Stomach (tissue), 9 donors: Measurements from ENCODE around the gene NISCH. TPM values are rescaled to one million over a fixed set of nuclear protein-coding genes. Genes with fewer than 3 reads are reported as not detected.

Source experiments
- DNase-seq, 2 donors: peaks; one replicate each; pipeline versions ENCODE4 v3.0.0 to v3.0.0-alpha.2; 2013 to 2019
- H3K27ac ChIP-seq, 5 donors: fragments of 200-600 bp in 4 of 5; sonication (generic) in 4 of 5; one replicate each; pipeline ENCODE4 v1.5.1; 2013 to 2019; ENCODE audit warnings: mild to moderate bottlenecking in 1 of 5, moderate library complexity in 1 of 5
- H3K27me3 ChIP-seq, 3 donors: fragments of 200-600 bp; sonication (generic); one replicate each; pipeline ENCODE4 v1.5.1; 2017 to 2019; ENCODE audit warnings: mixed run types in 1 of 3
- H3K36me3 ChIP-seq, 4 donors: fragments of 200-600 bp; sonication (generic); 1 replicate in 3 of 4; 2 replicates in 1 of 4; pipeline ENCODE4 v1.5.1; 2016 to 2019
- H3K4me1 ChIP-seq, 4 donors: fragments of 200-600 bp; sonication (generic); one replicate each; pipeline ENCODE4 v1.5.1; 2016 to 2019
- H3K4me3 ChIP-seq, 4 donors: fragments of 200-600 bp; sonication (generic) in 3 of 4; one replicate each; pipeline ENCODE4 v1.5.1; 2016 to 2019; ENCODE audit warnings: mild to moderate bottlenecking in 1 of 4
- H3K9me3 ChIP-seq, 4 donors: fragments of 200-600 bp; sonication (generic); one replicate each; pipeline ENCODE4 v1.5.1; 2016 to 2019
- EP300 ChIP-seq: sonication (generic); formaldehyde crosslinking; IDR thresholded peaks from one replicate; pipeline ENCODE4 v1.6.1; 2017; ENCODE audit warnings: antibody characterized with exemption
- POLR2A ChIP-seq, 4 donors: fragments of 450-650 bp; IDR thresholded peaks; one replicate each; pipeline ENCODE4 v1.6.1; 2016; ENCODE audit warnings: antibody characterized with exemption in 4 of 4, control low read depth in 2 of 4, mild to moderate bottlenecking in 1 of 4, moderate library complexity in 1 of 4
- POLR2AphosphoS5 ChIP-seq, 3 donors: sonication (generic); formaldehyde crosslinking; IDR thresholded peaks; one replicate each; pipeline ENCODE4 v1.6.1; 2016; ENCODE audit warnings: antibody characterized with exemption in 3 of 3
- WGBS, 5 donors: extraction: QIAGEN DNeasy Blood & Tissue Kit in 3 of 5; methylation state at CpG; one replicate each; pipeline versions ENCODE4 v1.1.5 to v1.1.7; 2013 to 2018; 5-methylcytosine and 5-hydroxymethylcytosine counted together
- intact Hi-C: fragments of 100-400 bp; cut with DNase I; formaldehyde crosslinking; loops from one replicate; pipeline ENCODE4 v1.15.1; 2023; ENCODE audit warnings: low total_unique reads
- polyA plus RNA-seq, 3 donors: library from polyadenylated mRNA; stranded (reverse); fragments of 200-250 nt; gene quantifications; one replicate each; pipeline ENCODE4 v1.2.3, GENCODE V29; 2013
- total RNA-seq, 5 donors: library from RNA; depleted of rRNA; stranded (reverse); fragments of >200 nt; gene quantifications; one replicate each; pipeline versions ENCODE4 v1.1.0 to v1.2.3, GENCODE V29; 2014 to 2016
- TF ChIP-seq, protein P1 (sequence below), 7 experiments: fragments of 450-650 bp in 4 of 7; fragments of 200-600 bp in 3 of 7; sonication (generic) in 3 of 7; IDR thresholded peaks; one replicate each; pipeline ENCODE4 v1.5.1; 2016 to 2019; ENCODE audit warnings: antibody characterized with exemption in 7 of 7, control low read depth in 2 of 7, mild to moderate bottlenecking in 1 of 7
- donor health status: healthy with polysubstance abuse.
- donor health status: Bipolar disorder and iron deficiency.
- donor health status: healthy.

The NISCH gene
- total and polyA plus RNA-seq, 8 donors, result 18.3 to 456 (median 69.9) TPM

GRCh38 chr3:52430416-52430810, 25.0 kb upstream of the NISCH start:
- Histone ChIP-seq H3K27ac (peak overlapping the region in 1 of 5 donors; percentile 8), H3K36me3 (no peaks in the 10 kb centered on the region), H3K4me1 (peaks cover 0 to 22% (median 3%) of the 10 kb centered on the region in 4 donors), H3K27me3 (no peaks in the 10 kb centered on the region), H3K9me3 (no peaks in the 10 kb centered on the region), H3K4me3 (no peak overlapping the region)
- intact Hi-C loops, result no loop called here
- 72 to 83% (median 76%) methylated on average over 9 of the region's 9 CpGs for WGBS, 5 donors
- no peak for DNase-seq
- TF ChIP-seq POLR2A (IDR thresholded peaks at IDR 0.05), result no peak
- no peak for TF ChIP-seq POLR2AphosphoS5 (IDR thresholded peaks at IDR 0.05)
- TF ChIP-seq, protein P1, sequence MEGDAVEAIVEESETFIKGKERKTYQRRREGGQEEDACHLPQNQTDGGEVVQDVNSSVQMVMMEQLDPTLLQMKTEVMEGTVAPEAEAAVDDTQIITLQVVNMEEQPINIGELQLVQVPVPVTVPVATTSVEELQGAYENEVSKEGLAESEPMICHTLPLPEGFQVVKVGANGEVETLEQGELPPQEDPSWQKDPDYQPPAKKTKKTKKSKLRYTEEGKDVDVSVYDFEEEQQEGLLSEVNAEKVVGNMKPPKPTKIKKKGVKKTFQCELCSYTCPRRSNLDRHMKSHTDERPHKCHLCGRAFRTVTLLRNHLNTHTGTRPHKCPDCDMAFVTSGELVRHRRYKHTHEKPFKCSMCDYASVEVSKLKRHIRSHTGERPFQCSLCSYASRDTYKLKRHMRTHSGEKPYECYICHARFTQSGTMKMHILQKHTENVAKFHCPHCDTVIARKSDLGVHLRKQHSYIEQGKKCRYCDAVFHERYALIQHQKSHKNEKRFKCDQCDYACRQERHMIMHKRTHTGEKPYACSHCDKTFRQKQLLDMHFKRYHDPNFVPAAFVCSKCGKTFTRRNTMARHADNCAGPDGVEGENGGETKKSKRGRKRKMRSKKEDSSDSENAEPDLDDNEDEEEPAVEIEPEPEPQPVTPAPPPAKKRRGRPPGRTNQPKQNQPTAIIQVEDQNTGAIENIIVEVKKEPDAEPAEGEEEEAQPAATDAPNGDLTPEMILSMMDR (IDR thresholded peaks at IDR 0.05), result no peak
- no peak for TF ChIP-seq EP300

- no peak overlapping the region for H3K4me3 ChIP-seq
- H3K9me3 ChIP-seq, result no peaks in the 10 kb centered on the region
- H3K4me1 ChIP-seq, result peaks cover 0 to 22% (median 3%) of the 10 kb centered on the region in 4 donors
- intact Hi-C loops, result no loop called here
- no peak for DNase-seq
- H3K36me3 ChIP-seq, result no peaks in the 10 kb centered on the region
- TF ChIP-seq POLR2AphosphoS5 (IDR thresholded peaks at IDR 0.05), result no peak
- TF ChIP-seq, protein P1 (IDR thresholded peaks at IDR 0.05), result no peak
- TF ChIP-seq POLR2A (IDR thresholded peaks at IDR 0.05), result no peak
- TF ChIP-seq EP300, result no peak
- WGBS, 5 donors, result 62 to 81% (median 69%) methylated on average over 10 of the region's 10 CpGs
- H3K27me3 ChIP-seq, result no peaks in the 10 kb centered on the region
- no peak overlapping the region for H3K27ac ChIP-seq
These were observed 23.8 kb upstream of the NISCH start for GRCh38 chr3:52431459-52432223.

DNA sequence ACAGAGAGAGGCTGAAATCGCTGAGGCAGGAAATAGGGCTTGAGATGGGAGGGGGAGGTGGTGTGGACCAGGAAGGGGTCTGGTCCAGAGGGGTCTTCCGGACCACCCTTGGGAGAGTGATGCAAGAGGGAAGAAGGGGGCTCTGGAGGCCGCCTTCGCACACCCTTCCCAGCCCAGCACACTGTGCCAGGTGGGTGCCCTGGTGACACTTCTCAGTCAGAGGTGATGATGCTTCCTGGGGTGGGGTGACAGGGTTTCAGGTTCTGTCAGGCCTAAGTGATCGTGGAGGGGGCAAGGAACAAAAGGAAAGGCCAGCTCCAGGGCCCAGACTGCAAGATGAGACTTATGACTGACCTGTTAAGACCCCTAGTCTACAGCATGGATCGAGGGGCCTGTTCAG, 23.2 kb upstream of the NISCH start:
- intact Hi-C loops, result no loop called here
- no peak for DNase-seq
- Histone ChIP-seq H3K36me3 (no peaks in the 10 kb centered on the region), H3K9me3 (no peaks in the 10 kb centered on the region), H3K27me3 (no peaks in the 10 kb centered on the region), H3K27ac (no peak overlapping the region), H3K4me3 (no peak overlapping the region), H3K4me1 (peaks cover 0 to 22% (median 5%) of the 10 kb centered on the region in 4 donors)
- WGBS, 5 donors, result 61 to 83% (median 78%) methylated on average over 6 of the region's 6 CpGs
- TF ChIP-seq EP300, result no peak
- TF ChIP-seq, protein P1 (IDR thresholded peaks at IDR 0.05), result no peak
- no peak for TF ChIP-seq POLR2AphosphoS5 (IDR thresholded peaks at IDR 0.05)
- TF ChIP-seq POLR2A (IDR thresholded peaks at IDR 0.05), result no peak

DNA sequence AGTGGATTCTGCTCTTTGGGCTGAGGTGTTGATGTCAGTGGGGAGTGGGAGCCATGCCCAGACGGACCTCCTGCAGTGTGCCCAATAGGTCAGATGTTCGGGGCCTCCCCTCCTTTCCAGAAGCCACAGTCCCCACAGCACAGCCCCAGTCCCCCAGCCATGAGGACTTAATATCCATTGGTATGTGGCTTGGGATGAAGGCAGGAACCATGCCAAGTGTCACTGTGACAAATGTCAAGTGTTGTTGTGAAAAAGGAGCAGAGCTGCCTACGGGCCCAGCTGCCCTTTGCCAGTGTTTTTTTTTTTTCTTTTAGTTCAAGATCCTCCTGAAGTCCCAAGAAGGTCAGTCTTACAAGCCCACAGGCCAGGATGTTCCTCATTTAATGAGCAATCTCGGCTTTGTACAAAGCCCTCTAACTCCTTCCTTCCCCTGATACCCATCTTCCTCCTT, 22.7 kb upstream of the NISCH start:
- WGBS, 5 donors, result 45 to 71% (median 69%) methylated on average over 4 of the region's 4 CpGs
- H3K27me3 ChIP-seq, result no peaks in the 10 kb centered on the region
- TF ChIP-seq EP300 (no peak), POLR2AphosphoS5 (IDR thresholded peaks at IDR 0.05) (no peak), POLR2A (IDR thresholded peaks at IDR 0.05) (no peak)
- TF ChIP-seq, protein P1 (IDR thresholded peaks at IDR 0.05), result no peak
- H3K36me3 ChIP-seq, result no peaks in the 10 kb centered on the region
- no peaks in the 10 kb centered on the region for H3K9me3 ChIP-seq
- H3K4me1 ChIP-seq, result peaks cover 0 to 26% (median 9%) of the 10 kb centered on the region in 4 donors
- intact Hi-C loops, result no loop called here
- no peak overlapping the region for H3K27ac ChIP-seq
- H3K4me3 ChIP-seq, result no peak overlapping the region
- no peak for DNase-seq
